Left hindlimb (tissue), 1 donor: ENCODE results near the gene MBTPS1.

Experiments
- DNase-seq: peaks from one replicate; pipeline ENCODE4 v3.0.0-alpha.2; 2018

Gene MBTPS1

GRCh38 chr16:84068783-84069462, 47.8 kb downstream of the MBTPS1 start:
- no peak for DNase-seq

DNA sequence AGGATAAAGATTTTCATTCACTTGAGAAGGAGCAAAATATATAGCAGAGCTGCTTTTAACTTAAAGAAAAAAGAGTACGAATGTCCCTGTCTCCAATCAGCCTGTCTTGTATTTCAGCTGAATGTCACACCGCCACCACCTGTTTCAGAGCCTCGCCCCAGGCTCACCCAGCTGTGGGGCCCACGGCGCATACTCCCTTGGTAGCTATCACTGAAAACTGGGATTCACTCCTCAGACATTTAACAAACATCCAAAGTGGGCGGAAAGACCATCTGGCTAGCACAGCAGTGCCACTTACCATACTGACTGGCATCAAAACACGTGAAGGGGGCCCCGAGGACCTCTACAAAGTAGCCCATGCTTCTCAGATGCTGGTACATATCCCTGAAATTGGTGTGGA, 48.7 kb downstream of the MBTPS1 start:
- DNase-seq = no peak

GRCh38 chr16:84067640-84068039, 49.1 kb downstream of the MBTPS1 start:
- DNase-seq = no peak

- DNase-seq = no peak
Observed at GRCh38 chr16:84065536-84066132, 51.1 kb downstream of the MBTPS1 start.

- DNase-seq = no peak
Observed at GRCh38 chr16:84063980-84064379, 52.8 kb downstream of the MBTPS1 start.

GRCh38 chr16:84062734-84063640, 53.8 kb downstream of the MBTPS1 start:
- DNase-seq = peak; percentile 64

DNA sequence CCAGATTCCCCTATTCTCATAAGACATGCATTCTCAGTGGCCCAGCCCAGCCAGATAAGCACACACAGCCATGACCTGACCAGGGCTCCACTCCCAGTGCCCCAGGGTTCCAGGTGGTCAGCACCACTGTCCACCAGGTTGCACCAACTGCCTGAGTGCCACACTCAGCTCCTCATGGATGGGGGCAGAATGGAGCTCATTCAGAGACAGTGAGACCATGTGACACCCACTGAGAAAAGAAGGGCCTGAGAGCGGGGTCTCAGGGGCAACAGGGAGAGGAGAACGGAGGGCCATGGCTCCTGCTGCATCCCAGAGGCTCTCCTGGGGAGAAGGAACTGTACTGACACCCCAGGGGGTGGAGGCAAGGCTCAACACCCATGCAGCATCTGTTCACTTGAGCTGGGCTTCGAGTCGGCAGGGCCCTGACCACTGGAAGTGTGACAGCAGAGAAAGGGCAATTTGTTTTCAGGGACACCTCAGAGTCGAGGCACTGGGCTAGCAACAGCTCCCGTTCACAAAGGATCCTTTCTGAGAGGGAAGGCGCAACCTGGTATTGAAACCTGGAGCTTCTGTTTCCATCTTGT, 55.4 kb downstream of the MBTPS1 start:
- DNase-seq = no peak

DNA sequence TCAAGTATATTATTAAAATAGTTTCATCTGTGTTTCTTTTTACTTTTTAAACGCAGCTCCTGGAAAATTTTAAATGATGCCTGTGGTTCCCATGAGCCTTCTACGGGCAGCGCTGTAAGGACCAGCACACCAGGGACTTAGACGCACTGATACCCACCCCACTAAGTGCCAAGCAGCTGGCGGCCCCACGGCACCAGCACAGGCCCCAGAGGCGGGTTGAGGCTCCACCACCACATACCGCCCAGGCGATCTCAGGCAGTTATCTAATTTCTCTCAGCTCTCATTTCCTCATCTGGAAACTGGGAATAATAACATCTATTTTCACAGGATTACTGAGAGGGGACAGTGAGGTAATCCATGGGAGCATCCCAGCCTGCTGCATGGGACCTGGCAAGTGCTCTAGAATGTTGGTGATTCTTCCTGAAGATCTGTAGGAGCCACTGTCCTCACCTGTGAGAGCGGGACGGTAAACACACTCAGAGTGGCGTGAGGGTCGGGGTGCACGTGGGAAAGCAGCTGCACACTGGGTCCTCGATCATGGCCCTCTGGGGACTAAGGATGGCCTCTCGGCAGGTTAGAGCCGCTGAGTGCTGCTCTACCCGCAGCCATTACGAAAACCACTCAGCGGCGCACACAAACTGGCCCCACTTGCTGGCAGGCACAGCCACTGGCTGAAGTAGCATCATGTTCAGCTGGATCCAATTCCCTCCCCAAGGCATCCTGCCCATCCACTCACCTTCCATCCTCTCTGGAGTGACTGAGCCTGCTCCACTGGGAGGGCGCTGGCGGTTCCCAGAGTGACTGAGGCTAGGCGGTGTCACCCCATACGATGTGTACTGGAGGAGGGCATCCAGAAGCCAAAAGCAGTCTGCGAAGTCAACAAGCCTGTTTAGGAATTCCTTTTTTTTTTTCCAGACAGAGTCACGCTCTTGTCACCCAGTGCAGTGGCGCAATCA, 56.5 kb downstream of the MBTPS1 start:
- DNase-seq = no peak

- DNase-seq = no peak
Observed at GRCh38 chr16:84059111-84059510, 57.6 kb downstream of the MBTPS1 start.

DNA sequence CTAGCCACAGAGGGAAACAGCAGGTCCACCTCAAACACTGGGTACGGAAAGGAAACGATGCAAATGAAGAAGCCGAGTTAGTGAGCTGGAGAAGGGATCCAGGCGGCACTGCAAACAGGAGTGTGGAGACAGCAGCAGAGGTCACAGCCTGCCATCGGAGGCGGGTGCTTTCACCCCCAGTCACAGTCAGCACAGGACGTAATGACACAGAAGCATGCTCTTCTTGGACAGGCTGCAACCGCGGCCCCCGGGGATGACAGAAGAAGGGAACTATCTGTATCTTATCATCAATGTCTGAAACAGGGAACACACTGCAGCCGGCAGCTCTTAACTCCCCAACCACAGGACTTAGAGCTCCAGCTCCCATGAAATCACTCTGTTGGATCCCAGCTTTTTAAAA, 58.1 kb downstream of the MBTPS1 start:
- DNase-seq = no peak

- no peak for DNase-seq
Observed at GRCh38 chr16:84058211-84058610, 58.5 kb downstream of the MBTPS1 start.

GRCh38 chr16:84056933-84057332, 59.8 kb downstream of the MBTPS1 start:
- no peak for DNase-seq

DNA sequence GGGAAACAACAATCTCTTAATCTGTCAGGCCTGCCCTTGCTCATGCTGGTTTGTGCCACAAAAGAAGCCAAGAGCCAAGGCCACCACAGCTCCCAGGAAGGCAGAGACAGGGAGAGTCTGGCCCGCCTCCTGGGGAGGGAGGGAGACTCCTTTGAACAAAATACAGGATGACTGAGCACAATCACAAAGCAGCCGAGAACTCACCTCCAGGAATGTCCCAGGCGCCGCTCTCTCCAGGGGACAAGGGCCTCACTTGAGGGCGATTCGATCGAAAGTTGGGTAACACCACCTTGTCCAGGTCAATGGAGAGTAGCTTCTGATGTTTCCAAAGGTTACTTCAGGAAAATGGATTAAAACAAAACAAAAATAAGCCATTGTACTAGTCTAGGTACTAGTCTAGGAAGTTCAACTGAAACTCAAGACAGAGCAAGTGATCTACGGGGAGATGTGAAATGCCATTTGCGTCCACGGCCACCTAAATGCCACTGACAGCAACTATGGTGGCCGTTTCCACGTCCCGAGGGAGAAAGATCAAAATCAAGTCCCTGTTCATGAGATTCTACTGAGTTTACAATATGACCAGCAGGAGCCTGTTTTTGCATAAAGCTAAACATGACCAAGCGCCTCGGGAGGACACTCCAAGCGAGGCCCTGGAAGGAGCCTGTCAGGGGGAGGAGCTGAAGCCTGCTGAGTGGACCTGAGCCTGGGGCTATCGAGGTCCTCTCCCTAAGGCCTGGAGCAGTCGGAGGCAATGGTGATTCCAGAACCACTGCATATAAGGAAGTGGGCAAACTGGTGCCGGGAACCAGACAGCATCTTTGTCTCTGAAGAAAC, 60.7 kb downstream of the MBTPS1 start:
- no peak for DNase-seq

- peak; percentile 64 for DNase-seq
Observed at GRCh38 chr16:84055366-84055765, 61.4 kb downstream of the MBTPS1 start.

- DNase-seq = no peak
Observed at GRCh38 chr16:84054916-84055315, 61.8 kb downstream of the MBTPS1 start.

DNA sequence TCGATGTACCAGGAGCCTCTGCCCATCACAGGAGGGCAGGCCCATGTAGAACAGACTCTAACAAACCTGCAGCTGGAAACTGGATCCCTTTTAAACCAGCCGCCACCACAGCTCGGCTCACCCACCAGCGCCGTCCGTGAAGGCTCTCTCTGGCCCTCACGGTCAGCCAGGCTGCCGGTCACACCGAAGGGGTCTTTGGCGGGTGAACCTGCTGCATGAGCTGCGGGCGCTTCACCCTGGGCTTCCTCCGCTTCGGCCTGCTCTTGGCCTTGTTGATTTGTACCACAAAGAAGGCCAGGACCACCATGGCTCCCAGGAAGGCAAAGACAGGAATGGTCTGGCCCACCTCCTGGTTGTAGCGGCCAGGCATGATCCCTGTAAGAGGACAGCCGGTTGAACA, 62.5 kb downstream of the MBTPS1 start:
- DNase-seq = no peak

- DNase-seq = no peak
Observed at GRCh38 chr16:84053237-84053636, 63.5 kb downstream of the MBTPS1 start.

- no peak for DNase-seq
Observed at GRCh38 chr16:84052071-84052622, 64.6 kb downstream of the MBTPS1 start.

DNA sequence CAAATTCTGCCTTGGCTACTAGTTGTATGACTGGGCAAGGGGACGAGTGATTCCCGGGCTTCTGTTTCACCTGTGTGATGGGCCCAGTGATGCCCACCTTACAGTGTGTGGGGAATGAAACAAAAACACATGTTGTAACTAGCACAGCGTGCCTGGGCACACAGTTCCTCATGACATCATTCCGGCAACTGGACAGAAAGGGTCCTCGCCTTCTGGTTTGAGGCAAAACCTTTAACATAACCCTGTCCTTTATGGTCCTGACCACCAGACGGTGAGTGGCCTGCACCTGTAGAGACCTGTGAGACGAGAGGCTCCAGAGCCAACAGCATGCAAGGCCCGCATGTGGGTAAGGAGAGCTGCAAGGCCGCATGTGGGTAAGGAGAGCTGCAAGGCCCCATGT, 66.4 kb downstream of the MBTPS1 start:
- DNase-seq = no peak

DNA sequence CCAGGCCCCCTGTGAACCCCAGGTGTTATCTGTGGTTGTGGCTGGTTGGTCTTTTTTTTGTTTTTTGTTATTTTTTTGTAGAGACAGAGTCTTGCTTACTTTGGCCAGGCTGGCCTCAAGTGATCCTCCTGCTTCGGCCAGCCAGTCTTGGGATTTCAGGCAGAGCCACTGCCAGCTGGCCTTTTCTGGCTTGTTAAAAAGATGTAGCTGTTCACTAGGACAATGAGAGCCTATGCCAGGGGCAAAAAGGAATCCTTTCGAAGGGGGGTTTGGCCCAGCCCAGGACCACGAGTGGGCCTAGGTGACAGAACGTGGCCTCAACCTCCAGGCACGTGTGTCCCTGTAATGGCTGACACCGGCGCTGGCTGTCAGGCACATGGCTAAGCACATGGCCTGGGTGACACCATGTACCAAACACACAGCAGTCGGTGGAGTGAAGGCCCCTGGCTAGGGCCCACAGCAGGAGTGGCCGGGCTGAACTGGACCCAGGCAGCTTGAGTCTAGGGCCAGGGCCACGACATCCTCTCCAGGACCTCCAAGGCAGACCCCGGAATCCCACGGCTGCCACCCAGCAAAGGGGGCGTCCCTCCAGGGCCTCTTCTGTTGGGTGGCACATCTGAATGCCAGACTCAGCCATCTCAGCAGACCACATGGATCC, 67.2 kb downstream of the MBTPS1 start:
- DNase-seq = no peak
